HG03159 (cell line): Measurements from ENCODE around the gene GOT2.
"Not testable (repeated sequence)": the region's sequence is repeated elsewhere in the genome, so short reads cannot be mapped to it uniquely, and the experiment has no call there.

Experiments
- ATAC-seq: cut with Tn5 transposase; IDR thresholded peaks from one replicate; pipeline ENCODE4 v1.9.1; 2021; ENCODE audit warnings: mild to moderate bottlenecking, moderate library complexity; ENCODE audit not compliant: unreplicated experiment

The GOT2 gene

GRCh38 chr16:58733671-58734458 is at the start of gene GOT2:
GOT2 (minus strand) TSS chr16:58734316; CDS start chr16:58734228, 88 bp downstream.
- ATAC-seq: peak; percentile 94

DNA sequence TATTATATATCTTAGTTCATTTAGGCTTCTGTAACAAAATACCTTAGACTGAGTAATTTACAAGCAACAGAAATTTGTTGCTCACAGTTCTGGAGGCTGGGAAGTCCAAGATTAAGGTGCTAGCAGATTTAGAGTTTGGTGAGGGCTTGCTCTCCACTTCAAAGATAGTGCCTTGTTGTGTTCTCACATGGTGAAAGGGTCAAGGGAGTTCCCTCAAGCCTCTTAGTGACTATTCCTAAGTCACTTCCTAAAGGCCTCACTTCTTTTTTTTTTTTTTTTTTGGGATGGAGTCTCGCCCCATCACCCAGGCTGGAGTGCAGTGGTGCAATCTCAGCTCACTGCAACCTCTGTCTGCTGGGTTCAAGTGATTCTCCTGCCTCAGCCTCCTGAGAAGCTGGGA is 45.2 kb upstream of the GOT2 start:
- not testable (repeated sequence) for ATAC-seq

DNA sequence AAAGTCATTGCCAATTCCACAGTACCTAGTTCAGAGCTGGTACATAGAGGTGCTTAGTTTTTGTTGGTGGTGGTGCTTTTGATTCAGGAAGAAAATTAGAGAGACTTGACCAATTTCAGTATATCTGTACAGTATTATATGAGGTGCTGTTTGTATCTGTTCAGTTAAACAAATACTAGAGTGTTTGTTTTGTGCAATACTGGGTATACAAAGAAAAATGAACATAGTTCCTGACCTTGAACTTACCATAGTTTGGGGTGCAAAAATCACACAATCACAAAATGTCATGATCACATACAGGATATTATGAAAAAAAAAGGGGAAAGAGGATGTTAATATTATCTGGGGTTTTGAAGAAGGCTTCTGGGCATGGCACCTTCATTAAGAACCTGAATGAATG is 39.8 kb upstream of the GOT2 start:
- ATAC-seq: no peak

DNA sequence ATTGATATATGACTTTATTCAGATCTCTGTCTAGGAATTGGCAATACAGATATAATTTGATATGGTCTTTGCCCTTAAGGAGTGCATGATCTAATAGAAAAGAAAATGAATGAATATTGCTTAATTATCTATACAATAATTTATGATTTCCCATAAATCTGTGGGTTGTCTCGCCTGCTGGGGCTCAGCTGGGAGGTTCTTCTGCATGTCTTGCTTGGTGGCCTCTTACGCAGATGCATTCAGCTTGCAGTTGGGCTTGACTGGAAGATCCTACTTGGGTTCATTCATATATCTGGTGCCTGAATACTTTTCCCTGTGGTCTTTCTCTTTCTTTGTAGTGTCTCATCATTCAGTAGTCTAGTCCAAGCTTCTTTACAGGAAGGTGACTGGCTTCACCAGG is 34.0 kb upstream of the GOT2 start:
- no peak for ATAC-seq

- ATAC-seq: no peak
These were observed 33.5 kb upstream of the GOT2 start for GRCh38 chr16:58767581-58767980.

DNA sequence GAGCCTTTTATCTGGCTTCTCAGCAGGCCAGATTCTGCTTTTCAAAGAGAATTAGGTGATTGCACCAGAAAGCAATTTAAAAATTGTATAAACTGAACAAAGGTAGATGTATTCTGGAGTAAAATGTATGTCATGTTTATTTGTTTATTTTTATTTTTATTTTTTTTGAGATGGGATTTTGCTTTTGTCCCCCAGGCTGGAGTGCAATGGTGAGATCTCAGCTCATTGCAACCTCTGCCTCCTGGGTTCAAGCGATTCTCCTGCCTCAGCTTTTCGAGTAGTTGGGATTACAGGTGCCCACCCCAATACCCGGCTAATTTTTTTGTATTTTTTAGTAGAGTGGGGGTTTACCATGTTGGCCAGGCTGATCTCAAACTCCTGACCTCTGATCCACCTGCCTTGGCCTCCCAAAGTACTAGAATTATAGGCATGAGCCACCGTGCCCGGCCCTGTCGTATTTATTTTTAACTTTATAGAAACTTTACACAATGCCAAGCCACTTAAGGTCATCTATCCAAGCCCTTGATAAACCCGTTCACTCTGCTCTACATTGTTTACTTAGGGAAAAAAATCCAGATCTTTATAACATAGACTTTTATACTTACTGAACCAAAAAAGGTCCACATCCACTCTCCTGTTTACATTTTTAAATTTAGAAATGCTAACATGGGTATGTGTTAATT is 22.7 kb upstream of the GOT2 start:
- no peak for ATAC-seq

GRCh38 chr16:58755989-58756649 is 22.0 kb upstream of the GOT2 start:
- peak; percentile 98 for ATAC-seq

DNA sequence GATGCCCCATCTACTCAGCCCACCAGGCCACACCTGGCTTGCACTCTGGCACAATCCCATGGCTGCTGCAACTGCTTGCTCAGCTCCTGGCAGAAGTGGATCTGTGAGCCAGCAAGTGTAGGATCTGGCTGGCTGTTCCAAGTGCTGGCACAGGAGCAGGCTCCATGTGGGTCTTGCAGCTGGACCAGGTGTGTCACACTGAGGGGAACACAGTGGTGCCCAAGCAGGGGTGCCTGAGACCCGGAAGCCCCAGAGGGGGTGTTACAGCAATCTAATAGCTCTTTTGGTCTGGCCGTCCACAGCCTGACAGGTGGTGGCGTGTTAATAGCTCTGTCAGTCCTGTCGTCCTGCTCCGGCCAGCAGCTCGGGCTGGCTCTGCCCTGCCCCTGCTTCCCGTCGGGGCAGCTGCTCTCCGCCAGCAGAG is 19.6 kb upstream of the GOT2 start:
- ATAC-seq: no peak

- ATAC-seq: no peak
These were observed 10.4 kb upstream of the GOT2 start for GRCh38 chr16:58744497-58744896.

- no peak for ATAC-seq
These were observed 7.9 kb upstream of the GOT2 start for GRCh38 chr16:58741976-58742375.

DNA sequence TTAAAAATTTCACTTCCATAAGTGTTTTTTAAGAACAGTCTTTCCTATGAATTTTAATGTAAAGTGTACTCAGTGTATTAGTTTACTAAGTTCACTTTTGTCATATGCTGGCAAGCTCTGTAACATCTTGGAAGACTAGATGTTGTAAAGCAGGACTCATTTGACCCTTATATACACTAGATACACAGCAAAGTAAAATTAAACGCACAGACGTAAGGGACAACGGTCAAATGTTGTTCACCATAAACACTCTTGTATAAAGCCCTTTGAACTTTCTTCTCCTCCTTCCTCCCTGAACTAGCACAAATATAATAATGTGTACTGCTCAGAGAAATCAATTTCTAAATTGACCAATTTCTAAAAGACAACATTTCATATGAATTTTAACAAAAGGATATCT is 7.0 kb upstream of the GOT2 start:
- ATAC-seq: no peak

DNA sequence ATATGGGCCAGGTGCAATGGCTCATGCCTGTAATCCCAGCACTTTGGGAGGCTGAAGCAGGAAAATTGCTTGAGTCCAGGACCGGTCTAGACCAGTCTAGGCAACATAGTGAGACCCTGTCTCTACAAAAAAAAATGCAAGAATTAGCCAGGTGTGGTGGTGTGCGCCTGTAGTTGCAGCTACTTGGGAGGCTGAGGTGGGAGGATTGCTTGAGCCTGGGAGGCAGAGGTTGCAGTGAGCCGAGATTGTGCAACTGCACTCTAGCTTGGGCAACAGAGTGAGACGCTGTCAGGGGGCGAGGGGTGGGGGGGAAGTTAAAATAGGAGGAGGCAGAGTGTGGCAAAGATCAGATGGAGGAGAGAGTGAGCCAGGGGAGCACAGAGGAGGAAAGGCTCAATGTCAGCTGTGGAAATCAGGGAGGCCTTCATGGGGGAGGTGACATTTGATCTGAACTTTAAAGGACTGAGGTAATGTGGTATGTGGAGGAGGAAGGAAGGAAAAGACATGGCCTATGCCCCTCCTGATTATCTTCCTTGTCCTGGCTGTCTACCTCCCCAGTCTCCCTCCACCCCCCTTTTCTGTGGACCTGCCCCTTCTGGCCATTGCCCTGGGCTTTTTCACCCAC is 4.7 kb upstream of the GOT2 start:
- ATAC-seq: no peak

DNA sequence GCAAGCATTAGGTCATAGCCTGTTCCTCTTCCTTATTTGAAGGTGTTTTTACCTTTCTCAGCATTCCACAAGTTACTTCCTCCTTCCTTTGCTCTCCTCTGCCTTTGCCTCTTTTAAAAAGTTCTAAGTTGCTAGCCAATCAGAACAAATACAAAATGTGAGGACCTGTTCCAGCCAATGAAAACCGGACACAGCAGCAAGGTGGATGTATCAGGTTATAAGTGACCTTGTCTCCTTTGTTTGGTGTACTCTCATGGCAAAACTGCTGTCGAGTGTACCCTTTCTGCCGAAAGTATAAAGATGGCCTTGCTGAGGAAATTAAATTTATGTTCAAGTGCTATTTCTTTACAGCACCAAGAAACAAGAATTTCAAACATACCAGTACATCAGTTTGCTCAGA is 2.2 kb upstream of the GOT2 start:
- not testable (repeated sequence) for ATAC-seq

DNA sequence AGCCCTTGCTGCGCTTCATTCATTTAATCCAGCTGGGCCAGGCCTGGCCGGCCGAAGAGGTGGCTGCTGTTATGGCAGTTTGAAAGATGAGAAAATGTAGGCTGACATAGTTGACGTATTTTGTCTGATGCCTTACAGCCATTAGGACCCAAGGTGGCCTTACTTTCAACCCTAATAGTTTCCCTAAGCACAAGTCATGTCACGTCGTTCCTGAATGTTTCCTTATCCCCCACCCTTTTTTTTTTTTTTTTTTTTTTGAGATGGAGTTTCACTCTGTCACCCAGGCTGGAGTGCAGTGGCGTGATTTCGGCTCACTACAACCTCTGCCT is 307 bp upstream of the GOT2 start:
- no peak for ATAC-seq

DNA sequence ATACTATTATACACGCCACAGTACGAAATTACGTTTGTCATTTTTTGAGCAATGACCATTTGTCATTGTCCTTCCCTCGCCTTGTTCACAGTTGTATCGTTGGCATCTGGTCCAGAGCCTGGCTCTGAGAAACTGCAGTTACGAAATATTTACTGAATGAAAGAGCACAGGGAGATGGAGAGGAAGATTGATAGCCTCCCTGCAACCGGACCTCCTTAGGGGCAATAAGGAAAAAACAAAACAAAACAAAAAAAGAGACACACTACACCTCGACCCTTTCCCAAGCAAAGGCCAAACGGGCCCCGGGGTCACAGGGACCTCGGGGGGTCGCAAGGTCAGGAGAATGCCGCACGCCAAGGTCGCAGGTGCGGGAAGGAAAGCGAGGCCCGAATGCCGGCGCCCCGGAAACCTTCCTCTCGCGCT is 857 bp downstream of the GOT2 start:
- no peak for ATAC-seq

GRCh38 chr16:58732545-58733247 is 1.4 kb downstream of the GOT2 start:
- peak; percentile 39 for ATAC-seq

DNA sequence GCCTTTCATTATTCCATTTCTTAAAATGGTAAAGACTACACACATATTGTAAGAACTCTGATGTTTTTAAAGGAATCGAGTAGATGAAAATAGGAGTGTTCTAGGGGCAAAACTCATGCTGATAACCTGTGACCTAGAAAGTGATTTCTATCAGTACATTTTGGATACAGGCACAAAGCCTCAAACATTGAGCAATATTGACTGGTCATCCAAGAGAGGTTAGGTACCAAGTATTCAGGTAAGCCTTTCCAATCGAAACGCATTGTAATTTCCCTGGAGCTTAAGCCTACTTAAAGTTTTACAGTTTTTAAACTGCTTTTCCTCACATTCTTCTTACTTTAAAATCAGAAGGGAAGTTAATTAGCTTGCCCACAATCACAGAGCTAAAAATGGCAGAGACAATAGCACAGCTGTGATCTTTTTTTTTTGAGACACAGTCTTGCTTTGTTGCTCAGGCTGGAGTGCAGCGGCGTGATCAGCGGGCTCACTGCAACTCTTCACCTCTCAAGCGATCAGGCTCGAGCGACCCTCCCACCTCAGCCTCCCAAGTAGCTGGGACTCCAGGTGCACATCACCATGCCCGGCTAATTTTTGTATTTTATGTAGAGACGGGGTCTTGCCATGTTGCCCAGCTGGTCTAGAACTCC is 3.3 kb downstream of the GOT2 start:
- no peak for ATAC-seq

GRCh38 chr16:58727796-58728568 is 6.1 kb downstream of the GOT2 start:
- ATAC-seq: no peak

DNA sequence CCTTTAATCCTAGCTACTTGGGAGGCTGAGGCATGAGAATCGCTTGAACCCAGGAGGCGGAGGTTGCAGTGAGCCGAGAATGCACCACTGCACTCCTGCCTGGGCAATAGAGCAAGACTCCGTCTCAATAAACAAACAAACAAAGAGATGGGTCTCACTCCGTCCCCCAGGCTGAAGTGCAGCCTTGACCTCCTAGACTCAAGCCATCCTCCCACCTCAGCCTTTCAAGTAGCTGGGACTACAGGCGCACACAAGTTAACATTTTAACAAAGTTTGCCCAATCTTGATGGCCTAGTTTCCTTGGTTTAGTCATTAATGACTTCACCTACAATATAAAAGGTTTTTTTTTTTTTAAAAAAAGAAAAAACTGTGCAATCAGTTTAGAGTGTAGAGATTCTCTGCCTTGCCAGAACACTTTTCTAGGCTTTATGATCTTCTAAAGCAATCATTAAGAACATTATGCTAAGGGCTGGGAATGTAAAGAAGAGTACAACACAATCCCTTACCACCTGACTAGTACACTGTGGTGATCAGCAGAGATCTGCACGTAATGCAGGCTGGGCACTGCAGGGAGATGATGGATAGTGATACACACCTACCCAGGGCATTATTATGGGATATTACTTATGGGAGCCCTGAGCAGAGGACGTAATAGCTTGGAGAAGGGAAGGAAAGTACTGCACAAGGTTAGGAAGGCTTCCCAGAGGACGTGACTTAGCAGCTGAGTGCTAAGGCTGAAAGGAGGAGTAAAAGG is 6.9 kb downstream of the GOT2 start:
- ATAC-seq: no peak
